GM21526 (cell line): ENCODE results near the gene MALT1.

Source experiments
- ATAC-seq: cut with Tn5 transposase; IDR thresholded peaks from one replicate; pipeline ENCODE4 v1.9.1; 2021; ENCODE audit warnings: moderate library complexity; ENCODE audit not compliant: unreplicated experiment, low FRiP score

Gene MALT1

GRCh38 chr18:58682429-58683069 lies 11.3 kb downstream of the MALT1 start:
- ATAC-seq = no peak

- peak; percentile 86 for ATAC-seq
Observed at GRCh38 chr18:58687871-58688308, 16.6 kb downstream of the MALT1 start.

- no peak for ATAC-seq
Observed at GRCh38 chr18:58690259-58690658, 19.0 kb downstream of the MALT1 start.

- ATAC-seq = no peak
Observed at GRCh38 chr18:58691256-58691655, 20.0 kb downstream of the MALT1 start.

GRCh38 chr18:58692422-58693185 lies 21.3 kb downstream of the MALT1 start:
- ATAC-seq = no peak

- no peak for ATAC-seq
Observed at GRCh38 chr18:58694221-58694620, 23.0 kb downstream of the MALT1 start.

GRCh38 chr18:58694720-58695468 lies 23.6 kb downstream of the MALT1 start:
- ATAC-seq = no peak

GRCh38 chr18:58695772-58696171 lies 24.5 kb downstream of the MALT1 start:
- ATAC-seq = no peak

- ATAC-seq = no peak
Observed at GRCh38 chr18:58697146-58697545, 25.9 kb downstream of the MALT1 start.

- ATAC-seq = no peak
Observed at GRCh38 chr18:58698701-58699193, 27.5 kb downstream of the MALT1 start.

- no peak for ATAC-seq
Observed at GRCh38 chr18:58699551-58699950, 28.3 kb downstream of the MALT1 start.

GRCh38 chr18:58700209-58700608 lies 28.9 kb downstream of the MALT1 start:
- no peak for ATAC-seq

- no peak for ATAC-seq
Observed at GRCh38 chr18:58712930-58713329, 41.7 kb downstream of the MALT1 start.

- ATAC-seq = no peak
Observed at GRCh38 chr18:58714259-58714658, 43.0 kb downstream of the MALT1 start.

GRCh38 chr18:58714821-58715220 lies 43.6 kb downstream of the MALT1 start:
- ATAC-seq = no peak

- ATAC-seq = no peak
Observed at GRCh38 chr18:58715540-58715939, 44.3 kb downstream of the MALT1 start.

GRCh38 chr18:58716060-58716756 lies 44.9 kb downstream of the MALT1 start:
- no peak for ATAC-seq

GRCh38 chr18:58721566-58722239 lies 50.4 kb downstream of the MALT1 start:
- ATAC-seq = no peak

- ATAC-seq = no peak
Observed at GRCh38 chr18:58723810-58724602, 52.7 kb downstream of the MALT1 start.
